Measurements from ENCODE around the gene GNG12.
A peak's percentile ranks its signal among the peaks of the same experiment; 100 is the strongest.

GNG12 gene

GRCh38 chr1:67726224-67726623 is 107.0 kb downstream of the GNG12 start:
- no peak for DNase-seq

GRCh38 chr1:67724928-67725560 is 108.2 kb downstream of the GNG12 start:
- peak; percentile 47 to 85 for DNase-seq

- no peak for DNase-seq
These were observed 109.6 kb downstream of the GNG12 start for GRCh38 chr1:67723620-67724019.

- no peak for DNase-seq
These were observed 110.1 kb downstream of the GNG12 start for GRCh38 chr1:67723126-67723525.

GRCh38 chr1:67722292-67722944 is 110.8 kb downstream of the GNG12 start:
- no peak for DNase-seq

- no peak for DNase-seq
These were observed 111.5 kb downstream of the GNG12 start for GRCh38 chr1:67721650-67722291.

- no peak for DNase-seq
These were observed 112.2 kb downstream of the GNG12 start for GRCh38 chr1:67721112-67721511.

GRCh38 chr1:67719329-67720196 is 113.7 kb downstream of the GNG12 start:
- DNase-seq: peak; percentile 62 to 89

GRCh38 chr1:67717876-67718275 is 115.4 kb downstream of the GNG12 start:
- no peak for DNase-seq

GRCh38 chr1:67716800-67717199 is 116.5 kb downstream of the GNG12 start:
- DNase-seq: peak in 1 of 2 experiments; percentile 31

- no peak for DNase-seq
These were observed 117.4 kb downstream of the GNG12 start for GRCh38 chr1:67715819-67716218.

GRCh38 chr1:67713057-67713846 is 120.0 kb downstream of the GNG12 start:
- peak; percentile 90 to 98 for DNase-seq

- peak in 1 of 2 experiments; percentile 18 for DNase-seq
These were observed 121.4 kb downstream of the GNG12 start for GRCh38 chr1:67711855-67712212.

- DNase-seq: peak; percentile 14 to 72
These were observed 122.0 kb downstream of the GNG12 start for GRCh38 chr1:67711158-67711854.

GRCh38 chr1:67710417-67710816 is 122.8 kb downstream of the GNG12 start:
- no peak for DNase-seq

GRCh38 chr1:67708606-67709005 is 124.7 kb downstream of the GNG12 start:
- no peak for DNase-seq

- no peak for DNase-seq
These were observed 127.4 kb downstream of the GNG12 start for GRCh38 chr1:67705735-67706453.

GRCh38 chr1:67704351-67704750 is 128.9 kb downstream of the GNG12 start:
- DNase-seq: no peak

- DNase-seq: no peak
These were observed 131.4 kb downstream of the GNG12 start for GRCh38 chr1:67701876-67702275.

- DNase-seq: no peak
These were observed 132.4 kb downstream of the GNG12 start for GRCh38 chr1:67700692-67701410.

All from NCI-H2081 (cell line).